Measurements from ENCODE around the gene DUS3L.
"Not testable (repeated sequence)": the region's sequence is repeated elsewhere in the genome, so short reads cannot be mapped to it uniquely, and the experiment has no call there.

The DUS3L gene

GRCh38 chr19:5787409-5788182, 3.4 kb downstream of the DUS3L start:
- DNase-seq (ENCODE audit: low read depth): no peak
- H3K4me3 ChIP-seq (ENCODE audit: low read length): no peak overlapping the region
- no peak for TF ChIP-seq CTCF (conservative IDR thresholded peaks at IDR 0.05; ENCODE audit: low read length)

GRCh38 chr19:5786593-5787408, 4.2 kb downstream of the DUS3L start:
- H3K4me3 ChIP-seq (ENCODE audit: low read length): no peak overlapping the region
- no peak for TF ChIP-seq CTCF (conservative IDR thresholded peaks at IDR 0.05; ENCODE audit: low read length)

GRCh38 chr19:5785423-5785822, 5.5 kb downstream of the DUS3L start:
- no peak for DNase-seq (ENCODE audit: low read depth)
- TF ChIP-seq CTCF (conservative IDR thresholded peaks at IDR 0.05; ENCODE audit: low read length): no peak
- no peak overlapping the region for H3K4me3 ChIP-seq (ENCODE audit: low read length)

More at GRCh38 chr19:5786593-5787408, 4.2 kb downstream of the DUS3L start:
- DNase-seq (ENCODE audit: low read depth): no peak

- no peak for DNase-seq (ENCODE audit: low read depth)
- H3K4me3 ChIP-seq (ENCODE audit: low read length): no peak within 1 kb of the TSS
These were observed 6.3 kb downstream of the DUS3L start, which contains the start of gene PRR22 for GRCh38 chr19:5784581-5785147. TSS of gene PRR22 (minus strand) at chr19:5784746. CDS start at chr19:5784660, 86 bp downstream.

GRCh38 chr19:5782945-5783919, 7.7 kb downstream of the DUS3L start:
- no peak overlapping the region for H3K4me3 ChIP-seq (ENCODE audit: low read length)
- no peak for DNase-seq (ENCODE audit: low read depth)
- no peak for TF ChIP-seq CTCF (conservative IDR thresholded peaks at IDR 0.05; ENCODE audit: low read length)

More at GRCh38 chr19:5784581-5785147, 6.3 kb downstream of the DUS3L start, which contains the start of gene PRR22:
- no peak for TF ChIP-seq CTCF (conservative IDR thresholded peaks at IDR 0.05; ENCODE audit: low read length)

- no peak for DNase-seq (ENCODE audit: low read depth)
- TF ChIP-seq CTCF (conservative IDR thresholded peaks at IDR 0.05; ENCODE audit: low read length): no peak
- H3K4me3 ChIP-seq (ENCODE audit: low read length): no peak overlapping the region
These were observed 8.6 kb downstream of the DUS3L start for GRCh38 chr19:5782322-5782721.

GRCh38 chr19:5780916-5781315, 10.0 kb downstream of the DUS3L start:
- DNase-seq (ENCODE audit: low read depth): not testable (repeated sequence)

More at GRCh38 chr19:5780916-5781315, 10.0 kb downstream of the DUS3L start:
- not testable (repeated sequence) for H3K4me3 ChIP-seq (ENCODE audit: low read length)

Measured in AG10803 (cell line).